GM19193 (cell line): ENCODE results near the gene ADAMTS8.

Source experiments
- POLR2A ChIP-seq: IDR thresholded peaks from 4 replicates; pipeline ENCODE4 v1.6.1; 2011; ENCODE audit not compliant: insufficient read depth, insufficient read length; ENCODE audit errors: extremely low read depth

ADAMTS8 gene

DNA sequence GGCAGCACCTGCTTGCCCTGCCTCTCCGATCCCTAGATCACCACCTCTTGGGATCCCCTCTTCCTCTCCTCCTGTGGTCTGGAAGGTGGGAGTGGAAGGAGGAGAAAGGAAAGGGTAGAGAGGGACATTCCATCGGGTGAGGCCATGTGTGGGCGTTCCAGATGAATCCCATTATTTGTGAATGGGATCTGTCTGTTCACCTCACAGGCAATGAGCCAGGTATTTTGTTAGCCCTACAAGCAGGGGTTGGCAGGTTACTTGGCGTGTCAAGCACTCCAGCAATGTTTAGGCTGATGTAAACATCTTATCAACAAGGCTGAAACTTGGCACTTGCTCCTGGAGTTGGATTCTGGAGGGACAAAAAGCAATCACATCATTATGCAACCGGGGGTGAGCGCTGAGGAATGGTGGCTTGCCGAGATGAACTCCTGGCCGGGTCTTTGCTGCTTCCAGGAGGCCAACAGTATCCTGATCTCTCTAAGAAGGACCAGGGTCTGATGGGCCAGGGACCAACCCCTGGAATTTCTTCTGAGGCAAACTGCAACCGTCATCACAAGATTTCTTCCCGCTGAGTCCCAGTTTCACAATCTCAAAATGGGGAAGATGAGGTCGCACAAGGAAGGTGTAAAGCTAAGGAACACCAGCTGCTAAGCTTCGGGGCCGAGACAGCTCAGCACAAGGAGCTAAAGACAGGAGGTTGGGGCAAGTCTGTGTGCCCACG is 7.8 kb downstream of the ADAMTS8 start:
- no peak for TF ChIP-seq POLR2A

DNA sequence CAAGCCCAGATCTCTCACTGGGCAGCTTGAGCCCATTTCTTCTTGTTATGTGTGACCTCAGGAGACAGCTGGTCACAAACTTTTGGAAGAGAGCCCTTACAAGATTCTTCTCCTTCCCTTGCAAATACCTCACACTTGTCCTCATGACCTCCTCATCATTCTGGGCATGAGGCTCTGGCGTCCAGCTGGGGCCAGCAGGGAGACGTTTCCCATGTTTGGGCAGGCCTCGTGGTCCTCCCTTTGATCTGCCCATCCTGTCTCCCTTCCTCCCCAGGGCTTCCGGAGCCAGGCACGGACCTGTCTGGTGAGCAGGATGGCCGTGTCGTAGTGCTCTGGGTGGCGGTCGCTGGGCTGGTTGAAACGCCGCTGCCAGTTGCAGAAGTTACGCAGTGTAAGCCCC is 9.7 kb downstream of the ADAMTS8 start:
- no peak for TF ChIP-seq POLR2A

DNA sequence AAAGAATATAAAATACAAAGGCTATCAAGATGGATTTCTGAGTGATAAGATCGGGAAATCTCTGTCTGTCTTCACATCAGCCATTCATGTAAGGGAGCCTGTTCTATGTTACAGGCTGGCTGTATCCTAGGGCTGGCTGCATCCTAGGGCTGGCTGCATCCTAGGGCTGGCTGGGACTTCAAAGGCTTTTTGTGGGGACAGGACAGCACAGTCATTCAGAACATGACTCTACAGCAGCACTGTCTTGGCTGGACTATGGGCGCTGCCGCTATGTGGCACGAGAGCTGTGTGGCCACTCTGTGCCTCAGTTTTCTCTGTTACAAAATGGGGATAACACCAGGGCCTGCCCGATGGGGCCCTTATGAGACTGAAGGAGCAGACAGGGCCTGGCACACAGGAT is 10.2 kb downstream of the ADAMTS8 start:
- TF ChIP-seq POLR2A, result no peak

DNA sequence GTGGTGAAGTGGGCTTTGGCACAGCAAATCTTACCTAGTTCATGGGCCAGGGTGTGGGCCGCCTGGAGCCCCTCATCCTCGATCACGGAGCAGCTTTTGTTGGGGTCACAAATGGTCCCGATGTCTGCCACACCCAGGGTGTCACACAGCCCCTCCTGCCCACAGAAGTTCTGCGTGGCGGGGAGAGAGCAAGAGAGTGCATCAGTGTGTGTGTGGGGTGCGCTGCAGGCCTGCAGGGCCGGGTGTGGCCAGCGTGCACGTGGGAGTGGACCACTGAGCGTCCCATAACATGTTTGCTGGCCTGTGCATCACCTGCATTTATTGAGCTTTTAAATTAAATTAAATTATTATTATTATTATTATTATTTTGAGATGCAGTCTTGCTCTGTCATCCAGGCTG is 11.5 kb downstream of the ADAMTS8 start:
- no peak for TF ChIP-seq POLR2A

DNA sequence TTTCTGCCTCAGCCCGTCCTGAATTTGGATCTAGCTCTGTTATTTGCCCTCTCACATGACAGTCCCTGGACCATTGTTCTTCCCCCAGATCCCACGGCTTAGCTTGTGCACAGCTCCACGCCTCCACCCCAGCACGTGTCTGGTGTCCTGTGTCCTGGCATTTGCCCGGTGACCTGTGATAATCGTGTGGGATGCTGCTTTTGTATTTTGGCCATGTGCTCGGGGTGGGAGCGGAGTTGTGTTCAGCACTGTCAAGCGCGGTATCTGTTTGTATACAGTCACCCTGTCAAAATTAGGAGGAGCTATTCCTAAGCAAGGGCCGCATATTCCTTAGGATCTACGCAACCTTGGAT is 11.9 kb downstream of the ADAMTS8 start:
- TF ChIP-seq POLR2A, result no peak

DNA sequence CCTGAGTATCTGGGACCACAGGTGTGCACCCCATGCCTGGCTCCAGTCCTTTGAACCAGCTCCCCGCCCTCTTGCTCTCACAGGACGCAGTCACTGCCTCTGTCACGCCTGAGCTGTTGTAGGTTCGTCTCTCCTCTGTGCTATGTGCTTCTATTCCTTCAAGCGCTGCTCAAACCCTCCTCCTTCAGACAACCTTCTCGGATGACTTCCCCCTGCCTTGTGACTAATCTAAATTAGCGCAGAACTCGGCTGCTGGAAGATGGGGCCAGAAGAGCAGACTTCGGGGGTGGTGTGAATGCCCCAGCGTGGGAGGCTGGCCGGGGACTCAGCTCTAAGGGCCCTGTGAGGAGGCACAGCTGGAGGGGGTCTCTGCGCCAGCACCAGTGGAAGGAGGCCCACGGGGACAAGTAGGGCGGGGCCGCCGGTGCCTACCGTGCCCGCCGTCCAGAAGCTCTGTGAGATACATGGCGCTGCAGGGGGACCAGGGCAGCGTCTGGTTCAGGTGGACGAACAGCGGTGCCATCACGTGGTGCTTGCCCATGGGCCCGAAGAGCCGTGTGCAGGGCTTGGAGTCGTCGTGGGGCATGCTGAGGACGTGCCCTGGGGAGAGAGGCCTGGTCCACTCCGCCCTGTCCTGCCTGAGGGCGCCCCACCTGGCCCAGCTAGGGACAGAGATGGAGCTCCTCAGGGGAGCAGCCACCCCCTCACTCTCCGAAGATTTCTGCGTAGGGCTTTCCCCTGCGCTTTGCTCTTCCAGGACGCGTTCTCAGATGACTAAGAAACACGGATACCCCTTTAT is 12.5 kb downstream of the ADAMTS8 start:
- no peak for TF ChIP-seq POLR2A

DNA sequence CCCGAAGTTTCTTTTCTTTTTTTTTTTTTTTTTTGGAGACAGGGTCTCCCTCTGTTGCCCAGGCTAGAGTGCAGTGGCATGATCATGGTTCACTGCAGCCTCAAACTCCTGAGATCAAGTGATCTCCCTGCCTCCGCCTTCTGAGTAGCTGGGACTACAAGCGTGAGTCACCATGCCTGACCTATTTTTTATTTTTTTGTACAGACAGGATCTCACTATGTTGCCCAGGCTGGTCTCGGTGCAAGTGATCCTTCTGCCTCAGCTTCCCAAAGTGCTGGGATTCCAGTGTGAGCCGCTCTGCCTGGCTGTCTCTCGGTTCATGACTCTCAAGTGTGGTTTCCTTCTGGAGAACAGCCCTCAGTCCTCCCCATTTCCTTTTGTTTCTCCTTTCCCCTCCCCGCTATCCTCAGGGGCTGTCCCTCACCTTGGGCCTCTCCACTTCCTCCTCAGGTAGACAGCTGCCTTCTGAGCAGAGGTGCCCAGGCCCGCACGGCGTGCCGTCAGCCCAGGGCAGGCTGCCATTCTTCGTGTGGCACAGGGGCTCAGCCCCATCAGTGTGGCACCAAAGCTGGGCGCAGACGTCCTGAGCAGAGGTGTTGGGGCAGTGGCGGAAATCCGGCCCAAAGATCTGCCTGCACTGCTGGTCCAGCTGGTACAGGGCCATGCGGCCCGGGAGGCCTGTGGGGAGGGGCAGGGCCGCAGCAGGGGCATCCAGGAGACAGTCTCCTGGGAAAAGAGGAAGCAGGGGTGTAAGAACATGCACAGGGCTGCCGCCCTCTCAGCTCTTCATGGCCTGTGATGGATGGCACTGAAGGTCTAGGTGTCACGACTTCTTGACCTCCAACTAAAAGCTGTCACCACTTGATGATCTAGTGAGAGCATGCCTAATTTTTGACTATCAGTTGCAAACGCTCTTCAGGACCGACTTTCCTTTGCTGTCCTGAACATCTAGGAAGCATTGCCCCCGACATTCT is 14.0 kb downstream of the ADAMTS8 start:
- no peak for TF ChIP-seq POLR2A

DNA sequence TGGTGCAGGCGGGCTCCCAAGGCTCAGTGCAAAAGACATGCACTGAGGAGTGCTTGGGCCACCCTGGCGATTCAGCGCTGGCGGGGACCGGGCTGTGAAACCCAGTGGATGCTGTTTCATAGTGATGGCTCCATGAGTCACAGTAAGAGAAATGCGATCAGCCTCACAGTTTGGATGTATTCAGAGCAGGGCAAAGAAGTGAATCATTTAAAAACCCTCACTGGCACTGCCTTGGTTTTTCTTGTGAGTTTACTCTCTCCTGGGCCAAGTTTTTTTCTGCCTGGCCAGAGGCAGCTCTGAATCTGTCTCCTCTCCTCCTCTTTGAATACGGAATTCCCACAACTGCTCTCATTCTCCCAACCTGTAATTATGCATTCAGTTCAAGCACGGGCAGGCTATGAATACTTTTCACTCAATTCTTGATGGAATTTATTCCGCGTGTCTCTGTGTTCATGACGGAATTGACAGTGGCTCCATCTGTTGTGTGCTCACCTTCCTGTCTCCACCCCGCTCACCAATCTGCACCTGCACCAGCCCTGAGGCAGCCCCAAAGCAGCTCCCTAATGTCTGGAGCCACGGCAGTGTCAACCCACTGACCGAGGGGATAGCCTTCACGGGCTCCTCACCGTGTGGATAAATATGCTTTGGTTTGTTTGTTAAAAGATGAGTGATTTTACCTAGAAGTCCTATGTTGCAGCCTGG is 14.9 kb downstream of the ADAMTS8 start:
- TF ChIP-seq POLR2A, result no peak

DNA sequence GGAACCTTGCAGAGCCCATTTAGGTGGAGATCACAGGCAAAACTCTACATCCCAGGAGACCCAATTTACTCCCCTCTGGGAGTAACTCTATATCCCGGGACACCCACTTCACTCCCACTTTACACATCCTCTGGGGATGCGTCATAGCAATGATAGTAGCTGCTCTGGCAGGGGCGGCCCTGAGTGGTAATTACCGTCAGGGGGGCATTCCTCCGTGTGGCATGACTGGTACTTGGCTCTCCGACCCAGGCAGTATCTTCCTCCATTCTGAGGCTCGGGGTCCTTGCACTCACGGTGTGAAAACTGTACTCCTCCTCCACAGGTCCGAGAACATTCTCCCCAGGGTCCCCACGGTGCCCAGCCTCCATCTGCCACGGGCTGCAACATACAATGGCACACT is 17.2 kb downstream of the ADAMTS8 start:
- no peak for TF ChIP-seq POLR2A

DNA sequence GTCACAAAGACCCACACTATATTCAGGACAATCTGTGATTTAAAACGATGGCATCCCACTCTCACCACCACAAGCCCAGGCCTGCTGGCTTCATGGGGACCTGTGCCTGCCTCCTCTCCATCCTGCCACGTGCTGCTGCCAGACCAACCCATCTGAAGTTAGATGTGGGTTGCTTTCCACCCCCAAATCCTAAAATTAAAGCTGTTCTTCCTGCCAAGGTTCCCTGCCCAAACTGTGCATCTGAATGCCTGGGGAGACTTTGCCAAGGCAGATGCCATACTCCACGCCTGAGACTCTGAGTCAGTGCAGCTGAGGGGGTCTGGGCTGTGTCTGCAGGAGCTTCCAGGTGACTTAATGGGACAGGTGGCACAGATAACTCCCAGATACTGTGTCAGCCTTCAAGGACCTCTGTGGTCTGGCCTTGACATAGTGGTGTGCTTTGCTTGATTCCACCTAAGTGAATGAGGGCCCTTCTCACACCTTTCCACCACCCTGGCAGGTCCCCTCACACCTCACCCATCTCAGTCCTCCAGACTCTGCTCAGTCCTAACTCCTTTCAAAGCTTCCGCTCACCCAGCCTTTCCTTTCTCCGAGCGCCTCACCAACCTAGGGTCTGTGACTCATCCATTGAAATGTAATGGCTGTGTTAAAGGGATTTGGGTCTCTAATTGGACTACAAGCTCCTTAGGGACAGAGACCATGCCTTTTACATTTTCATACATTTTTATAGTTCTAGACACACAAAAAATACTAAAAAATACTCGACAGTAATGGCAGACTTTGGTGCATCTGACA is 18.6 kb downstream of the ADAMTS8 start:
- no peak for TF ChIP-seq POLR2A

DNA sequence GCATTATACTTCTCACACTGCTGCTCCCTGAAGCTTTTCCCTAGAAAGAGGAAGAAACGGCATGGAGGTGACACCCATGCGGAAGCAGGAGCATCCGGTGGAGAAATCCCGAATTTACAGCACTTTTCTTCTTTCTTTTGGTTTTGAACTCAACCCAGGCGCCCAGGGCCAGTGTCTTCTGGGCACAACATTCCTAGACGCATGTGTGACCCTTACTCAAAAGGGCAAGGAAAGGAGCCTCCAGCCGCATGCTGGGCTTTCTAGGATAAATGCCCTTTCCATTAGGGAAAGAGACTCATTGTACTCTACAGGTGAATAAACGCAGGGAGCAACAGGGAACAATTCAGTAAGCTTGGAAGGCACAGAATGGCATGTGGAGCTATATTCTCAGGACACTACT is 19.5 kb downstream of the ADAMTS8 start:
- TF ChIP-seq POLR2A, result no peak

DNA sequence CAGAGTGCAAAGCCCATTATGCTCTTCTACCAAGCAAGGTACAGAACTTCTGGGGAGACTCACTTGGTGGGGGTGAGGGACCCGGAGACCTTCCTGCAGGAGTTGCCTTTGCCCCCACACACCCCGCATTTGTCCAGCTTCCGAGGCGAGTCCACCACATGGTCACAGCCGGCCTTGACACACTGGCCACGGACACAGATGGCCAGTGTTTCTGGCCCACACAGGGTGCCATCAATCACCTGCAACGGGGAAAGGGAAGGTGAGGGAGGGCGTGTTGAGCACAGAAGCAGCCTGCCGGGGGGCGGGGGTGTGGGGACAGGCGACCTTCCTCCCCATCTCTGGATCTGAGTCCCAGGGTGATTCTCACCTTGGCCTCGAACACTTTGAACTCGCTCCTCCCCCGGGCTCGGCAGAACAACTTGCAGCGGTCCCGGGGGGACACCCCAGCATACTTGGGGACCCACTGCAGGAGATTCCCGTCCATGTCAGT is 20.0 kb downstream of the ADAMTS8 start:
- TF ChIP-seq POLR2A, result no peak

DNA sequence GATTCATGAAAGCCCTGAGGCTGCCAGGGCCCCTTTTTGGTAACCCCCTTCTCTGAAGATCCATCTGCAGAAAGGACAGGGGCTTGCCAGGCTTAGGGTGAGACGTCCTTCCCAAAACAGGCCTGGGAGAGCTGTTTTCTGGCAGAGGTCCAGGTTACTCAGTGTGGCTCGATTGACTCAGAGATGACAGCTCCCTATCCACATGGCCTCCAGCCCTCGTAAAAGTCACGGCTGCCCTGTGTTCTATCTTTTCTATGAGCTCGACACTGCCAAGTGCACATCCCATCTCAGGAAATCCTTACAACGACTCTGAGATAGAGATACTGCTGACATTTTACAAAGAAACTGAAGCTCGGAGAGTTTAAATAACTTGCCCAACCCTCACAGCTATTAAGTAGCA is 20.4 kb downstream of the ADAMTS8 start:
- no peak for TF ChIP-seq POLR2A

DNA sequence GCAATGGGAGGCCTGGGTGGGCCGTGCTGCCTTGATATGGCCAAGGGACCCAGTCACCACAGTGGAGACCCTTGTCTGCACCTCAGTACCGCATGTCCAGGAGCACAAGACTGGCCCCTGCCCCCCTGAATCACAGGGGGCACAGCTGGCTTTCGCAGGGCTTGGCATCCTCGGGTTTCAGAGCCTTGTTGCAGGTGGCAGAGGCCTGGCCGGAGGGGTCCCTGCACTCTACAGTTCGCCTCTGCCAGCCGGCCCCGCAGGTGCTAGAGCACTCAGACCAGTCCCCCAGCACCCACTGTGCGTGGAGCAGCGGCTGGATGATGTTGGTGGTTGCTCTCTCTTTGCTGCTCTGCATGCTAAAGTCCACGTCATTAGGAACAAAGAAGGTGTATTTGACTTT is 23.0 kb downstream of the ADAMTS8 start:
- TF ChIP-seq POLR2A, result no peak
